ENCODE measurements around the gene TMIE. TPM values are rescaled to one million over a fixed set of nuclear protein-coding genes. Genes with fewer than 3 reads are reported as not detected.

Gene TMIE
- total and polyA plus RNA-seq, 2 of the 8 experiments (the other 6 are each of a cell fraction or from before 2014, with no cell fraction given) = 0.45 to 0.67 TPM

DNA sequence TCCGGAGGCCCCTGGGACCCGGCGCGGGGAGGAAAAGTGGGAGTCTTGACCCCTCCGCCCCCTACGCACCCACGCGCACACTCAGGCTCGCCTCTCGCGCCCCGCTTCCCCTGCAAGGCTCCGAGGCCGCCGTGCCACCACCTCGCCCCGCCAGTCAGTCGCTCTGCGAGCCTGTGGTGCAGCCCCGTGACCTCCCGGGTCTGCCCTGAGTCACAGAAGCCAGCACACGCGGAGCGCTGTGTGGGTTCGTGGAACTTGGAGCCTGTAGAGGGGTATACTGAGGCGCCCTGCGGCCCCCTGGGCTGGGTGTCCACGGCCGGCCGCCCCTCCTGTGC lies 7.3 kb upstream of the TMIE start:
- no peak overlapping the region for H3K9ac ChIP-seq (replicated peaks in 1 of 4; ENCODE audit: extremely low read depth in 1 of 4, low read depth in 3 of 4, low read length in 3 of 4)
- 0 out of 2 replicates have a peak overlapping the region, but pooled peaks have one; percentile 52 for H2AFZ ChIP-seq (ENCODE audit: low read length)
- H3K36me3 ChIP-seq (ENCODE audit: control insufficient read depth in 2 of 4, insufficient read depth in 4 of 4, low read length in 3 of 4) = no peaks in the 10 kb centered on the region
- TF ChIP-seq USF2 (IDR thresholded peaks at IDR 0.05; ENCODE audit: low read length) (no peak), ZNF274 (IDR thresholded peaks at IDR 0.05; ENCODE audit: borderline replicate concordance, extremely low read depth, low read length) (no peak), PHF8 (conservative IDR thresholded peaks at IDR 0.05; ENCODE audit: low read depth, low read length) (no peak), BACH1 (IDR thresholded peaks at IDR 0.05; ENCODE audit: low read length) (no peak), CEBPB (IDR thresholded peaks at IDR 0.05; ENCODE audit: low read depth, low read length) (no peak), EP300 (IDR thresholded peaks at IDR 0.05; ENCODE audit: borderline replicate concordance in 1 of 2, low read depth in 2 of 2, low read length in 2 of 2) (no peak), RBBP5 (IDR thresholded peaks at IDR 0.05; ENCODE audit: borderline replicate concordance, low read depth, low read length) (no peak)
- H3K4me3 ChIP-seq (ENCODE audit: extremely low read depth in 1 of 4, insufficient read depth in 2 of 4, low read depth in 3 of 4, low read length in 4 of 4) = peak overlapping the region in 2 of 4 experiments; percentile 56 to 62; a peak in 3 of 8 replicates
- ChIA-PET CTCF (ENCODE audit: partially characterized antibody) (interaction anchor here (0.5 to 7.2 kb wide), 13 partner anchors 9 to 233 kb away, joined by 3 to 64 read pairs (median 6); no protein-coding TSS in a partner anchor), POLR2A (ENCODE audit: partially characterized antibody) (interaction anchor here (0.6 to 1.6 kb wide), 5 partner anchors 8 to 345 kb away, joined by 3 to 6 read pairs (median 3); no protein-coding TSS in a partner anchor)
- H4K5ac ChIP-seq (ENCODE audit: insufficient read length, low read depth, low read length) = no peak overlapping the region
- no peak overlapping the region for H3K56ac ChIP-seq (replicated peaks; ENCODE audit: insufficient read length, low read depth, low read length)
- no peak overlapping the region for H2AK5ac ChIP-seq (ENCODE audit: low read depth, low read length)
- no peaks in the 10 kb centered on the region for H3K79me1 ChIP-seq (ENCODE audit: low read depth, low read length)
- H2BK15ac ChIP-seq (ENCODE audit: low read length) = peak overlapping the region; percentile 46; the same call in 1 of the 2 replicates
- peak overlapping the region; percentile 26 for H4K91ac ChIP-seq (replicated peaks; ENCODE audit: insufficient read length, low read length)
- H3K9me3 ChIP-seq (ENCODE audit: insufficient read depth in 2 of 2, low read depth in 1 of 2, low read length in 1 of 2) = no peaks in the 10 kb centered on the region
- no peak overlapping the region for H2BK120ac ChIP-seq (replicated peaks; ENCODE audit: low read depth, low read length)
- FAIRE-seq (no peak), DNase-seq (ENCODE audit: low read depth in 1 of 2, low spot score in 2 of 2) (peak in 1 of 2 experiments; percentile 66)
- H3K23me2 ChIP-seq (ENCODE audit: low read depth, low read length) = peaks cover 6% of the 10 kb centered on the region; the same call in 1 of the 2 replicates
- peak overlapping the region; percentile 69 to 86 for H3K4me2 ChIP-seq (ENCODE audit: insufficient read depth in 1 of 2, low read depth in 2 of 2, low read length in 2 of 2)
- H3K23ac ChIP-seq (ENCODE audit: insufficient read length) = no peak overlapping the region
- no peaks in the 10 kb centered on the region for H3K79me2 ChIP-seq (ENCODE audit: control insufficient read depth in 1 of 2, insufficient read depth in 2 of 2, low read length in 2 of 2)
- no peak overlapping the region for H3K27ac ChIP-seq (ENCODE audit: low read depth, low read length)
- H4K20me1 ChIP-seq (replicated peaks in 1 of 2; ENCODE audit: control insufficient read depth in 1 of 2, insufficient read depth in 2 of 2, low read length in 2 of 2) = peaks cover 0 to 8% of the 10 kb centered on the region in 2 experiments
- 32% methylated on average over 24 of the region's 30 CpGs; no CpG with 5 or more reads in 1 of the 2 experiments for WGBS, 2 experiments (ENCODE audit: extremely low coverage in 1 of 2, insufficient coverage in 1 of 2, insufficient read length in 1 of 2, insufficient replicate concordance in 2 of 2, low coverage in 1 of 2, low lambda C conversion rate in 2 of 2, missing lambda C conversion rate in 1 of 2)
- no peak overlapping the region for H2BK5ac ChIP-seq (ENCODE audit: low read depth, low read length)
- no peak overlapping the region; the same call in none of the 2 replicates for H3K18ac ChIP-seq (ENCODE audit: extremely low read depth, low read length)
- H3K4me1 ChIP-seq (replicated peaks in 1 of 4; ENCODE audit: control insufficient read depth in 3 of 4, insufficient read depth in 4 of 4, low read length in 3 of 4) = peaks cover 0 to 24% (median 19%) of the 10 kb centered on the region in 4 experiments; a peak in 6 of 7 replicates
- no peak overlapping the region for H3K4ac ChIP-seq (replicated peaks; ENCODE audit: insufficient read length, low read depth, low read length)
- H4K8ac ChIP-seq (ENCODE audit: extremely low read depth, insufficient read depth, low read length) = peak overlapping the region; percentile 82
- peaks cover 2 to 31% (median 19%) of the 10 kb centered on the region in 4 experiments for H3K27me3 ChIP-seq (replicated peaks in 1 of 4; ENCODE audit: control insufficient read depth in 3 of 4, extremely low read depth in 1 of 4, insufficient read depth in 3 of 4, low read length in 3 of 4)
- no peak overlapping the region for H2BK12ac ChIP-seq (ENCODE audit: low read depth, low read length)
- H3K14ac ChIP-seq (ENCODE audit: insufficient read length) = no peak overlapping the region
- no peak overlapping the region for H2BK20ac ChIP-seq (ENCODE audit: low read length)
